Measurements from ENCODE around the gene CNTN4.

The CNTN4 gene

DNA sequence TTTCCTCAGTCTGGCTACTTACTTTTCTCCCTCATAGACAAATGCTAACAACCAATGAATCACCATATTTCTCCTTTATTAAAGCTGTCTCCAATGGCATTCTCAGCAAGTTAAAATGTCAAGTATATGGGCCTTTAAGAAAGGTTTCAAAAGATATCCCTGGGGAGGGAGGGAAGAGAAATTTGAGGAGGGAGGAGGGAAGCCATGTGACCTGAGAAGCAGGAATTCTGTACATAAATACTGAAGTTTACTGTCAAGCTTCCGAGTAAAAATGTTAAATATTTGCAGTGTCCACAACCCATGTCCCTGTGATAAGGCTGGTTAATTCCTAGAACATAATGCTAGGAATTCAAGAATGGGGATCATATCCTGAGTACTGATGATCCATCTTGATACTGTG is 175.9 kb downstream of the CNTN4 start:
- no peak for DNase-seq

DNA sequence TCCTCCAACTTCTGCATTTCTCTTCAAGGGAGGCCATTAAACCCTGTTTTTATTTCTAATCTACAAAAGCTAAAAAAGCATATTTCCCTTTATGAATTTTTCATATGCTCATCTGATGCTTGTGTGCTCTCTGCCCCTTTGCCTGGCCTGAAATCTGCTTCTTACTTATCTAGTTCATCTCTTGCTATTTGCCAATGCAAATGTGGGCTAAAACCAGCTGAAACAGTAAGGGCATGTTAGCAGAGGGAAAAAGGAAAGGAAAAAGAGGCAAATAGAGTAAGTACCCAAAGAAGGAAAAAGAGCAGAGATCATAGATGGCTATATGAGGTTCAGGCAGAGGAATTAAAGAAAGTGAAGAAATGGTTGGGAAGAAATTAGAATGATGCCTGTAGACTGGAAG is 185.2 kb downstream of the CNTN4 start:
- DNase-seq, result no peak

GRCh38 chr3:2300938-2301337 is 202.3 kb downstream of the CNTN4 start:
- DNase-seq, result no peak

GRCh38 chr3:2301361-2301760 is 202.7 kb downstream of the CNTN4 start:
- DNase-seq, result no peak

DNA sequence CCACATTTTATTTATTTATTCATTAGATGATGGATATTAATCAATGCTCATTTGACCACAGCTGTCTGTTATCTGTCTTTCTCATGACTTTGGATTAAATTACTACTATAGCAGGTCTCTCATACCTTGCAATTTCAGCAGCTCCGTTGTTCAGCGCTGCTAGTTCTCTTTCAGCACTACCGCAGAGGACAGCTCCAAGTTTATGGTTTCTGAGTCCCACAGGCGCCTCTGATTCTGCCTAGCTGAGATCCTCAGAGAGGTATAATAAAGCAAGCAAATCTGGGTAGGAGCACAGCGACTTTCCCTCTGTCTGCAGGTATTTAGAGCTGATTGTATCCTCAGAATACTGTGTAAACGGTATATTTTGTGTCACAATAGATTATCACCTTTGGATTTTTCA is 204.9 kb downstream of the CNTN4 start:
- DNase-seq, result no peak

DNA sequence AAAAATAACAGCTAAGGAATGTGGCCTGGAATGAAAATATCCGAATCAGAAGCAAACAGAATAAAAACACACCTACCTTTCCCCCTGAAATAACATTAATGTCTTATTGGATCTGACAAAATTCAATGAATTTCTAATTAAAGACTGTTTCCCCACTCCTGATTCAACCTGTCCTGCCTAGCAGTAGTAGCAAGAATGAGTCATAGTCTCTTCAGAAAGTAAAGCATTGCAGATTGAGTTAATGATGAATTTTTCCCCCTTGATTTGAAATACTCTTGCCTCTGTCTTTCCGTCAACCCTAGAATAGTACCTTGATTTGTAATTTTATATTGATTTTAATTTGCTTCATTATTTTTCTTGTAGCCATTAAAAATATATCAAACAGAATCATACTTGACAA is 212.4 kb downstream of the CNTN4 start:
- no peak for DNase-seq

DNA sequence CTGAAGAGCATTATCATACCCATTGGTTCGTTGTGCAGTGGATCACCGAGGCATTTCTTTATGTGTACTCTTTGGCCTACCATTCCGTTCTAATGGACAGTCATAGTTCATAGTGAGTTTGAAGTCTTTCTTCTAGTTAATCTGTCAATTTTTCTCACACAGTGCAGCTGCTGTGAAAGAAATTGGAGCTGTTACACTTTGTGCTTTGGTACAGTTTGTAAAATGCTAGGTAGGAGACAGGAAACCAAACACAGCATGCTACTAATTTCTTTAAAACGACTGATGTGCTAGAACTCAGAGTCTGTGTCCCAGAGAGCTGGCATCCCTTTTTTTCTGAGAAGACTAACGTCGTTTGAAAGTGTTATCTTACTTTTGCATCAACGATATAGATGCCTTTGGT is 218.9 kb downstream of the CNTN4 start:
- no peak for DNase-seq

DNA sequence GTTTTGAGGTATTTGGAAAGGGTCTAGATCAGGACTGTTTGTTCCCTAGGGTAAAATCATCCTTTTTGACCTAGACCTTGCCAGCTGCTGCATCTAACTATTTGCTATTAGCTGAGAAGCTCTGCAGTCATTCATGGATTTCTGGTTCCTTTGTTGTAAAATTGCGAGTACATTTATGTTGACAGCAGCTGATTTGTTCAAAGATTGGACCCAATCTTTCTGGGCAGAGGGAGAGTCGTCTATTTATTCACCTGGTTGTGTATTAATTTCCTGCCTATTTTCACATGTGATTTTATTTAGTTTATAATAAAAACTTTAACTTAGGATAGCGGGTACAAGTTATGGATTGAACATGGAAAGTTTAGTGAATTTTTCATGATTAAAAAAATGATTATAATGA is 236.3 kb downstream of the CNTN4 start:
- DNase-seq, result no peak

GRCh38 chr3:2343031-2343682 is 244.5 kb downstream of the CNTN4 start:
- no peak for DNase-seq

DNA sequence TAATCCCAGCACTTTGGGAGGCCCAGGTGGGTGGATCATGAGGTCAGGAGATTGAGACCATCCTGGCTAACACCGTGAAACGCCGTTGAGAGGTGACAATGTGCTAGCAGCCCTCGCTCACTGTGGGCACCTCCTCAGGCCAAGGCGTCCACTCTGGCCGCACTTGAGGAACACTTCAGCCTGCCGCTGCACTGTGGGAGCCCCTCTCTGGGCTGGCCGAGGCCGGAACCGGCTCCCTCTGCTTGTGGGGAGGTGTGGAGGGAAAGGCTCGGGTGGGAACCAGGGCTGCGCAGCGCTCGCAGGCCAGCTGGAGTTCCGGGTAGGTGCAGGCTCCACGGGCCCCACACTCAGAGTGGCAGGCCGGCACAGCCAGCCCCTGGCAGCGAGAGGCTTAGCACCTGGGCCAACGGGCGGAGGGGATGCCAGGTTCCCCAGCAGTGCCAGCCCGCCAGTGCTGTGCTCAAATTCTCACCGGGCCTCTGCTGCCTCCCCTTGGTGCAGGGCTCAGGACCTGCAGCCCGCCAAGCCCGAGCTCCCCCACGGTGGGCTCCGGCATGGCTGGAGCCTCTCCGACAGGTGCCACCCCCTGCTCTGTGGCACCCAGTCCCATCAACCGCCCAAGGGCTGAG is 253.6 kb downstream of the CNTN4 start:
- no peak for DNase-seq

GRCh38 chr3:2354702-2355101 is 256.0 kb downstream of the CNTN4 start:
- DNase-seq, result no peak

DNA sequence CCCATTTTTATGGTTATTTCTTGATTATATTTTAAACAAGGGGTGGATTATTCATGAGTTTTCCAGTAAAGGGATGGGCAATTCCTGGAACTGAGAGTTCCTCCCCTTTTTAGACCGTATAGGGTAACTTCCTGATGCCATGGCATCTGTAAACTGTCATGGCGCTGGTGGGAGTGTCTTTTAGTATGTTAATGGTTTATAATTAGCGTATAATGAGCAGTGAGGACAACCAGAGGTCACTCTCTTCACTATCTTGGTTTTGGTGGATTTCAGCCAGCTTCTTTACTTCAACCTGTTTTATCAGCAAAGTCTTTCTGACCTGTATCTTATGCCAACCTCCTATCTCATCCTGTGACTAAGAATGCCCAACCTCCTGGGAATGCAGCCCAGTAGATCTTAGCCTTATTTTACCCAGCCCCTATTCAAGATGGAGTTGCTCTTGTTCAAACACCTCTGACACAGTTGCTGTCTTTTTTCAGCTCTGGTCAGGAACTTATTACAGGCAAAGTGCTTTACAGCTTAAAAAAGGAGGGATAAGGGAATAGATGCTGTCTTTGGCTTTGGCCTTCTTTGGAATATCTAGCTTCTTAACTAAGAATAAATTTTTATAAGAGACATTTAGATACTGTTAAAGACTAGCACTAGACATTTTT is 257.8 kb downstream of the CNTN4 start:
- DNase-seq, result no peak

GRCh38 chr3:2360815-2361214 is 262.1 kb downstream of the CNTN4 start:
- DNase-seq, result no peak

- no peak for DNase-seq
Observed at GRCh38 chr3:2362122-2362521, 263.5 kb downstream of the CNTN4 start.

- DNase-seq, result no peak
Observed at GRCh38 chr3:2363854-2364253, 265.2 kb downstream of the CNTN4 start.

DNA sequence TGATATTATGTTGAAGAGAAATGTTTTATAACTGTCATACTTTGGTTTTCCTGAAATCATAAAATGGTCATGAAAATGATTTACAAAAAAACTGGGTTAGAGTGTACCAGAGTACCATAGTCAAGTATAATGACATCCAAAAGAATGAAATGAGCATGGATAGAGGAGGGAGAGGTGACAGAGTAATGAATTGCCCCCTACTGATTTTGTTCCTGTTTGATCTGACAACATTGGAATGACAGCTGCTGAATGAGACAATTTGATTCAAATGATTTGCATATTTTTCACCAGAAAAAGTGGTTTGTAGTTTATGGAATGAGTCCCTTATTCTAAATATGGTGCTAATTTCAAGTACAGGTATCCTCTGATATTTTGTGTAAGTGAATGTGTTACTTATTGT is 271.7 kb downstream of the CNTN4 start:
- no peak for DNase-seq

- DNase-seq, result no peak
Observed at GRCh38 chr3:2372306-2372705, 273.6 kb downstream of the CNTN4 start.

DNA sequence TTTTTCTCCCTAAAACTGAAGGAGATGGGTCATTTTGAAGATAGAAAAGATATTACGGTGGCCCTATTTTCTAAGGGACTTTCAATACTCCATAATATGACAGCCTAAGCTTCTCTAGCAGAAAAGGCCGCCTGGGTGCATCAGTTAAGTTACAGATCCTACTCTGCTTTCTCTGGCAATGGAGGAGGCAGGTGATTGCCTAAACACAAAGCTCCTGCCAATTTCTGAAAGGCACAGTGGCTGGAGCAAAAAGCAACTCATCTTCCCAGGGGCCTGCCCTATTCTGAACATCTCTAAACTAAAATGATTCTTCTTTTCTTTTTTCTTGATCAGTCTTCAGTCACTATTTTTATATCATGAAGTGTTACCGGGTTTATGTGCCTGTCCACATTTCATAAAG is 276.7 kb downstream of the CNTN4 start:
- DNase-seq, result no peak

DNA sequence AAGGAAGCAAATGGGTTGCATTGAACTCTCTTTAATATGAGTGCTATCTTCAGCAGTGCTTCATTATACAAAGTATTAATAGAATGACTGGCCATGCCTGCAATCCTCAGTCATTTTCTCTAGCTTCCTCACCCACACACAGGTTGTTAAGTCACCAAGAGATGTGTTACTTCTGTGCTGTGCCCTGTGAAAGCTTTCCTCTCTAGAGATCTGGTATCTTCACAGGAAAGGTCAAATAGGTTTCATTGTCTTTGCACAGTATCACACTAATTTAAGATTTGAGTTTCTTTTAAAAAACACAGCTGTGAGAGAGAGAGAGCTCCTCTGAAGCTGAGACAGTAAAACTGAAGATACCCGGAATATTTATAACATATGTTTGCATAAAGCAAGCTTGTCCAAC is 278.6 kb downstream of the CNTN4 start:
- DNase-seq, result no peak

- DNase-seq, result no peak
Observed at GRCh38 chr3:2390926-2391532, 292.4 kb downstream of the CNTN4 start.

GRCh38 chr3:2391896-2392295 is 293.2 kb downstream of the CNTN4 start:
- DNase-seq, result no peak

GRCh38 chr3:2392981-2393380 is 294.3 kb downstream of the CNTN4 start:
- DNase-seq, result no peak

GRCh38 chr3:2415083-2415482 is 316.4 kb downstream of the CNTN4 start:
- DNase-seq, result no peak

GRCh38 chr3:2420919-2421318 is 322.3 kb downstream of the CNTN4 start:
- no peak for DNase-seq

All from NCI-H510A (cell line).